ENCODE measurements around the gene HNRNPA3. TPM values are rescaled to one million over a fixed set of nuclear protein-coding genes. Genes with fewer than 3 reads are reported as not detected.

Gene HNRNPA3
- total RNA-seq: 100 to 1,000 TPM in 1 of 4 donors, 10 to 100 TPM in 3; 72.8 to 125 (median 91.0) TPM
- polyA plus RNA-seq: 100 to 1,000 TPM in 1 of 3 donors, 10 to 100 TPM in 2; 66.0 to 227 (median 81.8) TPM
- long read RNA-seq, donor 1, full-length matches to known transcripts: 26 of 41 reads
- long read RNA-seq, donor 1, partial matches to known transcripts: 5 of 41 reads
- long read RNA-seq, donor 1, other reads (novel, unspliced or antisense): 10 of 41 reads
- long read RNA-seq, donor 2, full-length matches to known transcripts: 22 of 39 reads
- long read RNA-seq, donor 2, partial matches to known transcripts: 5 of 39 reads
- long read RNA-seq, donor 2, other reads (novel, unspliced or antisense): 12 of 39 reads

DNA sequence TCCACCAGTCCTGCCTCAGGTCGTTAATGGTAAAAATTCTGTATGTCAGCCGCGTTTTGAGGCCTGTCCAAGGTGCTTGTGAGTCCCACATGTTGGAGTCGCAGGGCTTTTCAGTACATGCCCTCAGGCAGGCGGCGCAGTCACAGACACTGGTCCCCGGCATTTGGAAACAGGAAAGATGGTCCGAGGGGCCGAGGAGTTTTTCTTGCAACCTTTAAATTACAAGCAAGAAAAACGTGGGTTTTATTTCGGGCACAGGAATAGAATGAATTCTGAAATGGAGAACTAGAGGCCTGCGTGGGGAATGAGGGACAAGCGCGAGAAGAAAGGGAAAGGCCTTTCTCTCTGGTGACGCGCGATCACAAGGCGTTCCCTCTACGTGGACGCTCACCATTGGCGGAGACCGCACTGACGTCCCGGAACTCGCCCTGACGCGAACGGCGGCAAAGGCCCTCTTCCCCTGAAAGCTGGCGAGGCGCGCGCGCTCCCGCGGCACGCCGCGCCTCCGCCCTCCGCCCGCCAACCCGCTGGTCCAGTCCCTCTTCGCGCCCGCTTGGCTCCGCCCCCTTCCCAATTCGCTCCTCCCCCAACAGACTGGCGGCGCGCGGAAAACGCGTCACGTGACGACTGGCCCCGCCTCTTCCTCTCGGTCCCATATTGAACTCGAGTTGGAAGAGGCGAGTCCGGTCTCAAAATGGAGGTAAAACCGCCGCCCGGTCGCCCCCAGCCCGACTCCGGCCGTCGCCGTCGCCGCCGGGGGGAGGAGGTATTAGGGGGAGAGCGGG, at the start of gene HNRNPA3:
TSS of gene HNRNPA3 (plus strand) at position 689 of the 785 bp plus-strand sequence. CDS start at position 695, 6 bp downstream.
- Histone ChIP-seq H3K4me1 (peaks cover 41% of the 10 kb centered on the region), H3K4me3 (peak within 1 kb of the TSS; percentile 83), H3K9me3 (no peaks in the 10 kb centered on the region), H3K27me3 (ENCODE audit: insufficient read depth in 3 of 3, low read length in 2 of 3) (no peaks in the 10 kb centered on the region), H3K27ac (peak within 1 kb of the TSS; percentile 95), H3K36me3 (ENCODE audit: insufficient read depth in 1 of 2, low read depth in 1 of 2) (peaks cover 0 to 30% of the 10 kb centered on the region in 2 donors)
- TF ChIP-seq, protein P1, sequence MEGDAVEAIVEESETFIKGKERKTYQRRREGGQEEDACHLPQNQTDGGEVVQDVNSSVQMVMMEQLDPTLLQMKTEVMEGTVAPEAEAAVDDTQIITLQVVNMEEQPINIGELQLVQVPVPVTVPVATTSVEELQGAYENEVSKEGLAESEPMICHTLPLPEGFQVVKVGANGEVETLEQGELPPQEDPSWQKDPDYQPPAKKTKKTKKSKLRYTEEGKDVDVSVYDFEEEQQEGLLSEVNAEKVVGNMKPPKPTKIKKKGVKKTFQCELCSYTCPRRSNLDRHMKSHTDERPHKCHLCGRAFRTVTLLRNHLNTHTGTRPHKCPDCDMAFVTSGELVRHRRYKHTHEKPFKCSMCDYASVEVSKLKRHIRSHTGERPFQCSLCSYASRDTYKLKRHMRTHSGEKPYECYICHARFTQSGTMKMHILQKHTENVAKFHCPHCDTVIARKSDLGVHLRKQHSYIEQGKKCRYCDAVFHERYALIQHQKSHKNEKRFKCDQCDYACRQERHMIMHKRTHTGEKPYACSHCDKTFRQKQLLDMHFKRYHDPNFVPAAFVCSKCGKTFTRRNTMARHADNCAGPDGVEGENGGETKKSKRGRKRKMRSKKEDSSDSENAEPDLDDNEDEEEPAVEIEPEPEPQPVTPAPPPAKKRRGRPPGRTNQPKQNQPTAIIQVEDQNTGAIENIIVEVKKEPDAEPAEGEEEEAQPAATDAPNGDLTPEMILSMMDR (IDR thresholded peaks at IDR 0.05): no peak
- intact Hi-C loops (cut with DNase I): loop anchor here in 1 of 2 donors (2.0 kb wide), 1 partner anchor 51 kb away; no protein-coding TSS in a partner anchor
- 1 to 6% (median 6%) methylated on average over 61 to 74 of the region's 74 CpGs for WGBS, 3 donors
- DNase-seq (peak; percentile 99 to 100), ATAC-seq (peak; percentile 91 to 94 (median 93))

DNA sequence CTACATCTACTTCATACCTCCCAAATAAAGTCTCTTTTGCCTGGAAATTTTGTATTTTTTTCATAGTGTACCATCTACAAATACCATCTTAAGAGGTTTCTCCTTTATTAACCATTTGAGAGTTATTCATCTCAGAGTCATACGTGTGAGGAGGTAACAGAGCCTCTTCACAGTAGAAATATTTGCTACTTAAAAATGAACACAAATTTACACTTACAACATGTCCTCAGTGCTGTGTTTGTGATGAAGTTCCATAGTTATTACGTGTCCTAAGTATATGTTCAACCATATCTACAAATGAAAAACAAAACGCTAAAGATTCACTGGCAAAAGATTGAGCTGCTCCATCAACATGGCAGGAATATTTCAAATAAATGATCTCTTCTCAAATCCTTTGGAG, 48.5 kb upstream of the HNRNPA3 start:
- DNase-seq (no peak), ATAC-seq (no peak)
- Histone ChIP-seq H3K4me3 (peak overlapping the region; percentile 69), H3K27ac (peak overlapping the region; percentile 76), H3K36me3 (ENCODE audit: insufficient read depth in 1 of 2, low read depth in 1 of 2) (no peaks in the 10 kb centered on the region), H3K27me3 (ENCODE audit: insufficient read depth in 3 of 3, low read length in 2 of 3) (no peaks in the 10 kb centered on the region), H3K9me3 (no peaks in the 10 kb centered on the region), H3K4me1 (peaks cover 24% of the 10 kb centered on the region)
- intact Hi-C loops (cut with DNase I): loop anchor here (1.0 to 10.0 kb wide), 10 partner anchors 47 to 598 kb away; partner anchors contain the start of gene NFE2L2 (in 1 of the 2)
- TF ChIP-seq, protein P1 (IDR thresholded peaks at IDR 0.05): no peak
- 7 to 19% (median 10%) methylated on average over 3 of the region's 3 CpGs for WGBS, 3 donors

DNA sequence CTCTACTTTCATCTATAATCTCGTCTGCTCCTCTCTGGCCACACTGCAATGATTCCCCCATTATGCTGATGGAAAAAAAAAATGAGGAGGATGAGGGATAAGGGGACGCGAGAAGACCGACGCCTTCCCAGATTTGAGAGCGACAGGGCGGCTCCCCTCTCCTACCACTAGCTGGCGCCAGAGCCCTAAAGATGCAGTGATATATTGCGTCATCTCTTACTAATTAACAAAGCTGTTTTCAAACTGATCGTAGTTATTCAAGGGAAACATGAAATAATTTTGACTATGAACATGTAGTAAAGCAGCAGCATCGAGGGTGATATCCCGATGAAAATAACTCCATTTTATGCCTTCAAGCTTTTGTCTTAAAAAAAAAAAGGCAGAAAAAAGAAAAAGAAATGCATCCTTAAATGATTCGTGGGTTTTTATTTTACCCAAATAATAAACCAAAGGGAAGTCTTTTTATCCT, 48.0 kb upstream of the HNRNPA3 start:
- H3K27me3 ChIP-seq (ENCODE audit: insufficient read depth in 3 of 3, low read length in 2 of 3): no peaks in the 10 kb centered on the region
- TF ChIP-seq, protein P1 (IDR thresholded peaks at IDR 0.05): peak; percentile 100
- peaks cover 24% of the 10 kb centered on the region for H3K4me1 ChIP-seq
- ATAC-seq: peak; percentile 82 to 92 (median 86)
- H3K4me3 ChIP-seq: peak overlapping the region; percentile 69
- WGBS, 3 donors: 0 to 1% (median 0%) methylated on average over 13 of the region's 13 CpGs
- no peaks in the 10 kb centered on the region for H3K36me3 ChIP-seq (ENCODE audit: insufficient read depth in 1 of 2, low read depth in 1 of 2)
- no peaks in the 10 kb centered on the region for H3K9me3 ChIP-seq
- peak overlapping the region; percentile 76 for H3K27ac ChIP-seq
- peak; percentile 76 to 88 for DNase-seq
- intact Hi-C loops (cut with DNase I): loop anchor here (1.0 to 10.0 kb wide), 10 partner anchors 46 to 598 kb away; partner anchors contain the start of gene NFE2L2 (in 1 of the 2)

DNA sequence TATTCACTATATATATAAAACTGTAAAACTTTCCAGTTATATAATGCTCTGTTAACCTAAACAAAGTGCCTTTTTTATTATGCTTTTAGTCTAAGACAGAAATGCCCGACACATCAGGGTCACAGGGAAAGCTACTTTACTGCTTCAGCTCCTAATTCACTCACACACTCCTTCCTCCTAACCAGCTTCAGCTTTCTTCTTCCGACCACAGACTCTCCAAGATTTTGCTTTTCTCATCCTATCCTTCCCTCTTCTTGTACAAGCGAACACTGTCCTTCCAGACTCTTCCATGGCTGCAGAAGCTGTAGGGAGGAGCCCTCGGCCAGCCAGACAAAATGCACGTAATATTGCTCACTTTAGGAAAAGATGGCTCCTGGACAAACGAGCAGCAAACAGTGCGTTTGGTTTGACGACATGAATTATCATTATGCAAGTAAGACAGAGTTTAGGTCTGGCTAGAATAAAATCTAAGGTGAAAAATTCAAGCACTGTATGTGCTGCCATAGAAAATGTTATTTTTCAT, 47.5 kb upstream of the HNRNPA3 start:
- Histone ChIP-seq H3K4me3 (peak overlapping the region; percentile 69), H3K4me1 (peaks cover 24% of the 10 kb centered on the region), H3K36me3 (ENCODE audit: insufficient read depth in 1 of 2, low read depth in 1 of 2) (no peaks in the 10 kb centered on the region), H3K27me3 (ENCODE audit: insufficient read depth in 3 of 3, low read length in 2 of 3) (no peaks in the 10 kb centered on the region), H3K27ac (peak overlapping the region; percentile 76), H3K9me3 (no peaks in the 10 kb centered on the region)
- 2 to 5% (median 4%) methylated on average over 8 of the region's 8 CpGs for WGBS, 3 donors
- ATAC-seq (peak; percentile 57 to 80 (median 69)), DNase-seq (peak in 1 of 2 donors; percentile 22)
- intact Hi-C loops (cut with DNase I): loop anchor here (2.0 to 10.0 kb wide), 6 partner anchors 46 to 560 kb away; partner anchors contain the start of gene NFE2L2 (in 1 of the 2)
- TF ChIP-seq, protein P1 (IDR thresholded peaks at IDR 0.05): no peak
